Measurements from ENCODE around the gene PRAMEF26.
"Not testable (repeated sequence)": the region's sequence is repeated elsewhere in the genome, so short reads cannot be mapped to it uniquely, and the experiment has no call there.

DNA sequence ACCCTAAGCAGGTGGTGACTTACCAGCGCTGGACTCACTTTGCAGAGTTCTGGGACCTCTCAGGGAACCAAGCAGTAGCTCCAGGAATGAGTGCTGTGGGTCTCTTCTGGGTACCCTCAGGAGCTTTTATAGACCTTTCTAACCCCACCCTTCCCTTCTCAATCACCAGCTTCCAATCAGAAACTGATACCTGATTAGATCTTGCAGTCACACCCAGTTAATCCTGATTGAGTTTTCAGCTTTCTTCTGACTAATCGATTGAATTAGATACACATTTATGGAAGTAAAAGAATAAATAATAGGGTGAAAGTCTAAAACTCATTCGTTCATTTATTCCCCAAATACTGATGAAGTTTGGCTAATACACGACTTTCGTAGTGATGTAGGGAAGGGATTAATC is 45.5 kb upstream of the PRAMEF26 start, which contains the start of gene PRAMEF13:
- TF ChIP-seq, protein P1, sequence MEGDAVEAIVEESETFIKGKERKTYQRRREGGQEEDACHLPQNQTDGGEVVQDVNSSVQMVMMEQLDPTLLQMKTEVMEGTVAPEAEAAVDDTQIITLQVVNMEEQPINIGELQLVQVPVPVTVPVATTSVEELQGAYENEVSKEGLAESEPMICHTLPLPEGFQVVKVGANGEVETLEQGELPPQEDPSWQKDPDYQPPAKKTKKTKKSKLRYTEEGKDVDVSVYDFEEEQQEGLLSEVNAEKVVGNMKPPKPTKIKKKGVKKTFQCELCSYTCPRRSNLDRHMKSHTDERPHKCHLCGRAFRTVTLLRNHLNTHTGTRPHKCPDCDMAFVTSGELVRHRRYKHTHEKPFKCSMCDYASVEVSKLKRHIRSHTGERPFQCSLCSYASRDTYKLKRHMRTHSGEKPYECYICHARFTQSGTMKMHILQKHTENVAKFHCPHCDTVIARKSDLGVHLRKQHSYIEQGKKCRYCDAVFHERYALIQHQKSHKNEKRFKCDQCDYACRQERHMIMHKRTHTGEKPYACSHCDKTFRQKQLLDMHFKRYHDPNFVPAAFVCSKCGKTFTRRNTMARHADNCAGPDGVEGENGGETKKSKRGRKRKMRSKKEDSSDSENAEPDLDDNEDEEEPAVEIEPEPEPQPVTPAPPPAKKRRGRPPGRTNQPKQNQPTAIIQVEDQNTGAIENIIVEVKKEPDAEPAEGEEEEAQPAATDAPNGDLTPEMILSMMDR (IDR thresholded peaks at IDR 0.05), result not testable (repeated sequence)
- TF ChIP-seq POLR2A (IDR thresholded peaks at IDR 0.05), result not testable (repeated sequence)

Measured in breast epithelium (tissue), 3 donors.